GM13977 (cell line): ENCODE measurements around the gene ACSS1.

Source experiments
- DNase-seq: peaks from one replicate; pipeline ENCODE4 v3.0.0; 2012; ENCODE audit warnings: low spot score
- CTCF ChIP-seq: IDR thresholded peaks from 2 replicates; pipeline ENCODE4 v1.5.1; 2012; ENCODE audit warnings: mild to moderate bottlenecking, control low read depth; ENCODE audit not compliant: insufficient read depth; ENCODE audit errors: extremely low read depth, missing control alignments
- in situ Hi-C: fragments of 300-500 bp; cut with MboI; formaldehyde crosslinking; loops from one replicate; pipeline ENCODE4 v1.12.0; 2022; ENCODE audit warnings: low sequenced_read_pairs, low pct_unique_long_range_greater_than_20kb, mixed read lengths, inconsistent platforms; ENCODE audit not compliant: unreplicated experiment

The ACSS1 gene

GRCh38 chr20:24995741-24996448 lies 62.0 kb downstream of the ACSS1 start:
- no peak for DNase-seq
- TF ChIP-seq CTCF = no peak
- in situ Hi-C loops = loop anchor here (5.0 to 25.0 kb wide), 3 partner anchors 66 to 416 kb away; partner anchors contain the start of genes ENTPD6 and GINS1

- DNase-seq = peak; percentile 81
- in situ Hi-C loops = loop anchor here (5.0 to 25.0 kb wide), 3 partner anchors 68 to 418 kb away; partner anchors contain the start of genes ENTPD6 and GINS1
- TF ChIP-seq CTCF = peak; percentile 87
Measured at GRCh38 chr20:24994470-24995368, 63.2 kb downstream of the ACSS1 start.

GRCh38 chr20:24994186-24994465 lies 63.8 kb downstream of the ACSS1 start:
- DNase-seq = no peak
- in situ Hi-C loops = loop anchor here (25.0 kb wide), 2 partner anchors 193 to 418 kb away; partner anchors contain the start of genes ENTPD6 and GINS1
- TF ChIP-seq CTCF = no peak

- DNase-seq = no peak
- peak; percentile 7 for TF ChIP-seq CTCF
- in situ Hi-C loops = loop anchor here (25.0 kb wide), 2 partner anchors 194 to 419 kb away; partner anchors contain the start of genes ENTPD6 and GINS1
Measured at GRCh38 chr20:24993337-24994185, 64.4 kb downstream of the ACSS1 start.

DNA sequence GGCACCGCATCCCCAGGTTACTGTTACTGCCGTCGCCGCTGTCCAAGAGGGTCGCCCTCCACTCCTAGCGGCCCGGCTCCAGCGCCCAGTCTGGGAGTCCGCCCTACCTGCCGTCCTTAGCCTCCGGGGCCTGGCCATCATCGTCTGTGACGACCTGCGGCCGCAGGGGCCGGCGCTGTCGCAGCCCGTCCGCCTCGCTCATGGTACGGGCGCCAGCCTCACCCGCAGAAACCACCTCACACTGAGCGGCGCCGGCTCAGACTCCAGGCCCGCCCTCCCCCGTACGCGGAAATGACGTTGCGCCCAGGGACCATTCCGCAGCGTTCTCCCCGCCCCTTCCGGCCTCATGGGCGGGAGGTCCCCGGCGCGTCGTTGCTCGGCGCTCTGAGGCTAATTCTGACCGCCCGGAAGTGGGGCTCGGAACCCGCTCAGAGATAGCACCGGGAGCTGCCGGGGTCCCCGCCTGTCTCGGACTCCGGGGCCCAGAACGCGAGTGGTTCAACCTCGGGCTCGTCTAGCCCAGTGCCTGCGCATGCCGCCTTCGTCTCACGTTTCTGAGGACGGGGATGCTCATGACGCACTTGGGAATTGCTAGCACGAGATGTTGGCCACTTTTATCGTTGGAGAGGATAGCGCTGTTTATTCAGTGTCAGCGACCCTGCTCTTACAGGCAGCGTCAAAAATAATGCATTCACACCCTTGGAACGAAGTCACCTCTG lies 65.3 kb downstream of the ACSS1 start, which contains the start of gene APMAP:
Gene APMAP, minus strand, starts transcription at position 265 of the 719 bp plus-strand sequence. Its CDS starts 63 bp downstream, at position 202.
- no peak for TF ChIP-seq CTCF
- in situ Hi-C loops = loop anchor here (25.0 kb wide), 2 partner anchors 195 to 420 kb away; partner anchors contain the start of genes ENTPD6 and GINS1
- DNase-seq = peak; percentile 96
